Occipital lobe (tissue), 2 donors: ENCODE results near the gene SLC35G3. TPM values are rescaled to one million over a fixed set of nuclear protein-coding genes. Genes with fewer than 3 reads are reported as not detected.
"Not testable (repeated sequence)": the region's sequence is repeated elsewhere in the genome, so short reads cannot be mapped to it uniquely, and the experiment has no call there.

Experiments used
- DNase-seq: peaks from one replicate; lab custom pipeline; 2025; lab: John Stamatoyannopoulos, UW
- total RNA-seq: library from RNA; depleted of rRNA; stranded (reverse); fragments of >200 nt; gene quantifications from one replicate; pipeline ENCODE4 v1.2.3, GENCODE V29; 2014

SLC35G3 gene
- not detected for total RNA-seq

DNA sequence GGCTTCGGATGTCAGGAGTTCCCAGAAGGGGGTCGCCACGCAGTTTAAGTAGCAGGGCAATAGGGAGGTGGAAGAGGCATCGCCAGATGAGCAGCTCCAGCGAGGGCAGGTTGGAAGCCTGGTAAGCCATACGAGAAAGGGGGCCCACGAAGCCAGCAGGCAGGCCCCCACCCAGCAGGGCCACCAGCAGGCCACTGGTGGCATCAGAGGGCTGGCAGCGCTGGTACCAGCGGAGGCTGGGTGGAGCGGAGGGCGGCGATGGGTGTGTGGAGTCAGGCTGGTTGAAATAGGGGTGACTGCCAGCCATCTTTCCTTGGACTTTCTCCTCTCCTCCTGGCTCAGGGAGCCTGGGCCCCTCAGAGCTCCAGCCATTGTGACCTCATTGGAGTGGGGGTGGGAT is at the start of gene SLC35G3:
SLC35G3 (minus strand) TSS at position 393 of the 400 bp plus-strand sequence; CDS start at position 307, 86 bp downstream.
- DNase-seq, result not testable (repeated sequence)

DNA sequence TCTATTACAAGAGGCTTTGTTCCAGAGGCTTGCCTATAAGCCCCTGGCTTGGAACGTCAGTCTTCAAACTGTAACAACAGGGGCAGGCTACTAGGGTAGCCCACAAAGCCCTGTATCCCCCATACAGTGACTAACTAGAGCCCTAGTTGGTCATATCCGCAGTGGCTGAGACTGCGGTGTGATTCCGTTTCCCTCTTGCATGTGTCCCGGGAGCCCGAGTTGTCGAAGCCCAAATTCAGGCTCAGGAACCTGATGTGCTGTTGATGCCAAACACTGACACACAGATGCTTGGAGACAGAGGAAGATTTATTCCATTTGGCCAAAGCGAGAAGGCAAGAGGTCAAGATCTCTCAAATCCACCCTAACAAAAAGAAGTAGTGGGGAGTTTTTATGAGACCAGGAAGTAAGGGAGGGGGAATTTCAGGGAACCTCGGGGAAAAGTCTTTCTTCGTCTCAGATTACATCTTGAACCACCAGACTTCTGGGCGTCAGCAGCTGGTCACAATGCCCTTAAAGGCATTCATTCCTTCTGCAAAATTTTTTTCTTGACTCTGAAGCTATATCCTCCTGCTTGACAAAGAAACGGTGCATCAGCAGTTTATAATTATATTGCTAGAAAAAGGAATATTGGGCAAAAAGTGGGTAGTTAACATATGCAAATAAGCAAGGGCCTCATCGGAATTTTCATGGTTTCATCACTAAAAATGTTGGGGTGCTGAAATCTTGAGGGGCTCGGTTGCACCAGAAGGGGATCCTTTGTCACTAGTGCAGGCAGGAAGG is 49.6 kb upstream of the SLC35G3 start:
- DNase-seq, result no peak

DNA sequence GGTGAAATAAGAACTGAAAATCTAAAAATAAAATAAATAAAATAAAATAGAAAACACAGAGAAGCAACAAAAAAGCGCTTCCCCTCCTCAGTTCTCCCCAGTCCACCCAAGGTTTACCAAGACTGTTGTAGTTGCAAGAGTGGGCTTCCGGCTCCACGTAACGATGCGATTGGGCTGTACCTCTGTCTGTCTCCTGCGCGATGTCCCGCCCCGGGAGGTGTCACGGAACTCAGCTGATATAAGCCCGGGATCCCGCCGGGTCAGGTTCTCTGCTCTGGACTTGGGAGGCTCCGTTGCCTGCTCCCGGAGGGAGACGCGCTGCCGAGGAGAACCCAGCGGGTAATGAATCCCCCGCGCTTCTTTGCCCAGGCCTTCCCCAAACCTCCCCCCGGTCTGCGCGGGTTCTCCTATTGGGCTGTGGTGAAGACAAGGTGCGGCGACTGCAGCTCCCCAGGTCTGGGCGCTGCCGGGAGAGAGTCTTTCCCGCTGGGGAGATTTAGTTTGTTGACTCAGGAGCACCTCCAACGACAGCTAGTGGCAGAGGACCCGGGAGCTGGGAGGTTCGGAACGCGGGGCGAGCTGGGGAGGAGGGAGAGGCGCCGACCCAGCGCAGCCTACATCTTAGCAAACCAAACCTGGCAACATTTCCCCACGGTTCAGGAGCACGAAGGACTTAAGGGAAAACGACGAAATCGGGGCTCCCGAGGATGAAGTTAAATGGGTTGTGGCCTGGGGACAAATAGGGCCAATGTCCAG is 48.8 kb upstream of the SLC35G3 start, which contains the start of gene SLFN5:
SLFN5 (plus strand) TSS at position 268 of the 756 bp plus-strand sequence. CDS start 15,619 bp downstream, outside the sequence.
- DNase-seq, result peak; percentile 81

DNA sequence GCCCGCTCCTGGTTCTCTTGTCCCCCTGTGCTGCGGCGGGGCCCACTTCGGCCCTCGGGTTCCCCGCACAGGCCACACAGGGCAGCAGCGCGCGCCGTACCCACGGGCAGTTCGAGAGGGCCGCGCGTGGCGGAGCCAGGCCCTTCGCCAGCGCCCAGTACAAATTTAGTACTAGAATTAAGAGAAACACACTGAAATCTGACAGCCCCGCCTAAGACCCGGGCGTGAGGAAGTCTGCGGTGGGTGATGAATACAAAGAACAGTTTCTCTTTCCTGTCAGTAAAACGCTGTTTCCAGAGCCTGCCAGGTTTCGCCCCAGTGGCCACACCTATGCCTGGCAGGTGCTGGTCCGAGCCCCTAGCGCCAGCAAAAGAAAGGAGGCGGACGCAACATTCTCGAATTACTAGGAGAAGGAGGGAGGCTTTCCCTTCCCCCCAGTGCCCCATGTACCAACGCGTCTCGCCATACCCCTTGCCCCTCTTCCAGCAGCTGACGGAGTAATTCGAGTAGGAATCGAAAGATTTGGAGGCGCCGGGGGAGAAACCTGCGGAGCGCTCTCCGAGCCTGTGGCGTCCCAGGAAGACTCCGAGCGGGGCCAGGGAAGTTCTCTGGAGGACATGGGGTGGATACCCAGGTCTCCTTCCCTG is 48.1 kb upstream of the SLC35G3 start:
- no peak for DNase-seq

DNA sequence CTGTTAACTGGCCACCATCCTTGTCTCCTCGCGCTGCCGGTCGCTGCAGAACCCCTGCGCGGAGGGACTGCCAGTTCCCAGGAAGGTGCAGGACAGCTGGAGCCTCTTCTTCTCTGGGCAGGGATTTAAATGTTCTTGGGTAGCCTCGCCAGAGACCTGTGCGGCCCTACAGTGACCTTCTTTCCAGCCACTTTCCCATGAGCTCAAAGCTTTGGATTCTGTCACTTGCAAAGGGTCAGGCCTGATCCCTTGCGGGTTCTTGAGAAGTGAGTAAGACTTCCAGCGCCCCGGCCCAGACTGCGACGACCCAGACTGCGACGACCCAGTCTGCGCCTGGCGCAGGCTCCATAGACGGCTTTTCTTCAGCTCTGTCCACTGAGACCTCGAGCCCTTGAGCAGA is 47.3 kb upstream of the SLC35G3 start:
- DNase-seq, result no peak

DNA sequence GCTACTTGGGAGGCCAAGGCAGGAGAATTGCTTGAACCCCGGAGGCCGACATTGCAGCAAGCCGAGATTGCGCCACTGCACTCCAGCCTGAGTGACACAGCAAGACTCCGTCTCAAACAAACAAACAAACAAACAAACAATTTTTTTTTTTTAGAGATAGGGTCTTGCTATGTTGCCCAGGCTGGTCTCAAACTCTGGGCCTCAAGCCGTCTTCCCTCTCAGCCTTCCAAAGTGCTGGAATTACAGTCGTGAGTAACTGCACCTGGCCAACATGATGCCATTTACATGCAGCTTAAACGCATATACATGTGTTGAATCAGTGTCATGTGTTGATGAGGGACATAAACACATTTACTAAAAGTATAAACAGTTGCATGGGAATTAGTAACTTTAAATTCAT is 46.7 kb upstream of the SLC35G3 start:
- DNase-seq, result no peak

DNA sequence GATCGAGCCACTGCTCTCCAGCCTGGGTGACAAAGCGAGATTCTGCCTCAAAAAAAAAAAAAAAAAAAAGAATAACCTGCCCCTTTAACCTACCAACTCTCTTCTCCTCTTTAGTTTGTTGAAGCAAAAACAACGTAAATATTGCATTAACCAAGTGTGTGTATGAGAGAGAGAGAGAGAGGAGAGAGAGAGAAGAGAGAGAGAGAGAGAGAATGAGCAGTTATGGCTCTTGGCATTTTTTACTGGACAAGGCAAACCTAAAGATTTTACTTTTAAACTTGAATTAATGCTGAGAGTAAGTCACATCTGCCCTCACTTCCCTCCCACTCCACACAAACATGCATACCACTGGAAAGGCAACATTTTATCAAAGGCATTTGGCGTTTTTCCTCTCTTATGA is 45.6 kb upstream of the SLC35G3 start:
- DNase-seq, result no peak

DNA sequence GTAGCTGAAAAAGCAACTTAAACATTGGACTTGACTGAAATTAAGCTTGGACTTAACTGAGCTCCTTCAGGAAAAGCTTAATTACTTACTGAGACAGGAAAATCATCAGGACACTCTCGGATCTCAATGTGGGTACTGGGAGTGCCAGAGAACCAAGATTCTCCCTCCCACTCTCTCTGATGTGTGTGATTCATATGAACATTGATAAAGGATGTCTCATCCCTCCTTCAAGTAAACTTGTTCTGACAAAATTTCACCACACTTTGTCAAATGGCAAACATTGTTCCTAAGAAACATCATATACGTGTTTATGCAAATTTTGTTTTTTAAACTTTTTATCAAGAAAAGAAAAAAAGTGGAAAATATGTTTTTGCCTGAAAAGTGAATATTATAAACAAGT is 44.6 kb upstream of the SLC35G3 start:
- DNase-seq, result no peak

DNA sequence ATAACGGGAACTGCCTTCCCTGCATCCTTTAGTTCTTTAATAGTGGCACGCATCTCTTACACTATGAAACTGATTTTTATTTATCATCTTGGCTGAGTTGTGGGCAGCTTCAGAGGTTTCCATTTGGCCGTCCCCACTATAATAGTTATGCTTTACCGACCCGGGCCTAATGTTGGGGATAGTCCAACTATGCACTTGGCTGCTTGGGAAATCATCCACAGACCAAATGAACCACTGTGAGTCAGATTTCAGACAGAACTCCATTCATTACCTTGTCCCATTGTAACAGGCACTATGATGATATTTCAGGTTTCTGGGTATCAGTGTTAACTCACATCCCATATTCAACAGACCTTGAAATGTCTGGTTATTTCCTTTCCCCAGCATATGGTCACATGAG is 42.6 kb upstream of the SLC35G3 start:
- no peak for DNase-seq

DNA sequence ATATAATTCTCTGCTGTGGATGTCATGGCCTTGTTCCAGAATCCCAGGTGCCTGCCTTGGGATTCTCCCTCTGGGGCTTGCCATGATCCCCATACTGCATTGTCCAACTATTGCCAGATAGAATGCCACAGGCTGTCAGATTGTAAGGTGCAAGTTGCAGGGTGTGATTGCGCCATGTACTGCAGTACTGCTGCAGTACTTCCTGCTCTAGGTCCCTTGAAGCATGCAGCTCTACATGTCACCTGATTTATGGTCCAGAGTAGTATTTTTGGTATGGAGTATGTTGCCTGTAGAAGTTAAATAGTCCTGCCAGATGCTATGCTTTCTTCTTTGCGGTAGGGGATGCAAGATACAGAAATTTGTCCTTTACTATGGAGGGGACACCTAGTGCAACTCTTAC is 41.7 kb upstream of the SLC35G3 start:
- DNase-seq, result no peak

DNA sequence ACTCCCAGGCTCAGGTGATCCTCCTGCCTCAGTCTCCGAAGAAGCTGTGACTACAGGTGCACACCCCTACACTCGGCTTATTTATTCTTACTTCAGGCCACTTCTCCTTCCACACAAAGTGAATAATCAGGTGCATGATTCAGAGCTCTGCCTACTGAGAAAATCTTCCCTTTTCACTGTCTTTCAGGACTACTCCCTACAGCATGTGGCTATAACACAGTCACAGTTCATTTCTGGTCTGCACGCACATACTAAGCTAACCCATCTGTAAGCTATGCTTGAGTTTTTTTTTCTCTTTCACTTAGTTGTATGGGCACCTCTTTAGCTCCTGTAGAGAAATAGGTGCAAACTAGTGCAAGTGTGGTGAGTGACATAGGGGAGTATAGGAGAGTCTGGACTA is 41.1 kb upstream of the SLC35G3 start:
- DNase-seq, result no peak

DNA sequence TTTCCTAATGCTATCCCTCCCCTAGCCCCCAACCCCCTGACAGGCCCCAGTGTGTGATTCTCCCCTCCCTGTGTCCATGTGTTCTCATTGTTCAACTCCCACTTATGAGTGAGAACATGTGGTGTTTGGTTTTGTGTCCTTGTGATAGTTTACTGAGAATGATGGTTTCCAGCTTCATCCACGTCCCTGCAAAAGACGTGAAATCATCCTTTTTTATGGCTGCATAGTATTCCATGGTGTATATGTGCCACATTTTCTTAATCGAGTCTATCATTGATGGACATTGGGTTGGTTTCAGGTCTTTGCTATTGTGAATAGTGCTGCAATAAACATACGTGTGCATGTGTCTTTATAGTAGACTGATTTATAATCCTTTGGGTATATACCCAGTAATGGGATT is 40.1 kb upstream of the SLC35G3 start:
- DNase-seq, result not testable (repeated sequence)

DNA sequence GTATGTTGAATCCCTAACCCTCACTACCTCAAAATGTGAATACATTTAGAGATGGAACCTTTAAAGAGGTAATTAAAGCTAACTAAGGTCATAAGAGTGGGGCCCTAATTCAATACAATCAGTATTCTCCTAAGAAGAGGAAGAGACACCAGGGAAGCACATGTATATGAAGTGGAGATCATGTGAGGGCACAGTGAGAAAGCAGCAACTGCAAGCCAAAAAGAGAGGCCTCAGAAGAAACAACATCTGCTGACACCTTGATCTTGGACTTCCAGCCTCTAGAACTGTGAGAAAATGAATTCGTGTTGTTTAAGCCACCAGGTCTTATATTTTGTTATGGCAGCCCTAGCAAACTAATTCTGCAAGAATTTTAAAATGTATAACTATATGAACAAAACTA is 35.4 kb upstream of the SLC35G3 start:
- no peak for DNase-seq

DNA sequence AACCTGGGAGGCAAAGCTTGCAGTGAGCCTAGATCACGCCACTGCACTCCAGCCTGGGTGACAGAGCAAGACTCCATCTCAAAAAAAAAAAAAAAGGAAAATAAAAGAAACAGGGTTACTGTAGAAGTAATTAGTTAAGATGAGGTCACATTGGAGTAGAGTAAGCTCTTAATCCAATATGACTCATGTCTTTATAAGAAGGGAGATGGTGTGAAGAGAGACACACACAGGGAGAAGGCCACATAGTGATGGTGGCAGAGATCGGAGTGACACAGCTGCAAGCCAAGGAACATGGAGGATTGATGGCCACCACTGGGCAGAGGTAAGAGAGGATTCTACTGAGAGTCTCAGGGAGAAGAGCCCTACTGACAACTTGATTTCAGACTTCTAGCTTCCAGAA is 33.4 kb upstream of the SLC35G3 start:
- DNase-seq, result no peak

DNA sequence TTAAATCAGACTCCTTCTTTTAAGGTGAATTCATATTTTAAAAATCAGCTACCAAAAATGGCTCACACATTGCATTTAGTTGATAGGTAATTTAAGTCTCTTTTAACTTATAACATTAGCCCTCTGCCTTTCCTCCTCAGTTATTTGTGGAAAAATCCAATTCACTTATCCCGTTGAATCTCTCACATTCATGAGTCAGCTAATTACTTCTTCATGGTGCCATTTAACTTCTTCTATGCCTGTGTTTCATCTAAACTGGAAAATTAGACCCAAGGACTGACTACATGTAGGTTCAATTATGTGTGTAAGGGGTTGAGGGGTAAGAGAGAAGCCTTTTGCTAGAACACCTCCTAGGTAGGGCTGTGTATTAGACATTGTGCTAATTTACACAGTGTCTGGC is 30.2 kb upstream of the SLC35G3 start:
- no peak for DNase-seq

DNA sequence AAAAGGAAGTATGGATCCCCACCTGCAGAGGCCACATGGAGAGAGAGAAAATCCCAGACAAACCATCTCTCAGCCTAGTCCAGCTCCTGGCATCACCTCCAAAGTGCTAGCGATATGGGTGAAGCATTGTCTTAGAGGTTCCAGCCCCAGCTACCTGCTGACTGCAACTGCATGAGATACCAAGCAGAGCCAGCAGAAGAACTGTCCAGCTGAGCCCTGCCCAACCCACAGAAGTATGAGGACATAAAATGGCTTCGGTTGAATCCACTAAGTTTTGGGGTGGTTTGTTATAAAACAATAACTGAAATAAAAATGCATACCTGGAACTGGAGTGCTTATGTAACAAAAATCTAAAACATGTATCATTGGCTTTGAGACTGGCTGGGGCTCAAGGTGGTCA is 28.3 kb upstream of the SLC35G3 start:
- DNase-seq, result no peak

DNA sequence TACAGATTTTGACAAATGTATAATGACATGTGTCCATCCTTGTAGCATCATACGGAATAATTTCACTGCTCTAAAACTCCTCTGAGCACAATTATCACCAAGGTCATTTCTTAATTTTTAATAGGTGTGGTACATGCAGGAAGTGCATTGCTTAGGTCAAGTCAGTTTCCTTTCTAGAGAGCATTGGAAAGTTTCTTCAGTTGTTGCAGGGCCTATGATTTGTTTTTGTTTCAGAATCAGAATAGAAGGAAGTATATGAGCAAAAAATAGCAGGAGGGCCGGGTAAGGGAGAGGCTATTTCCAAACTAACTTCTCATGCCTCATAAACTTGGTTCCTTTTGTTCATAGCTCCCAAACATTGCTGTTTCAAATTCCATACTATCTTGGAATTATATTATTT is 24.7 kb upstream of the SLC35G3 start:
- no peak for DNase-seq

DNA sequence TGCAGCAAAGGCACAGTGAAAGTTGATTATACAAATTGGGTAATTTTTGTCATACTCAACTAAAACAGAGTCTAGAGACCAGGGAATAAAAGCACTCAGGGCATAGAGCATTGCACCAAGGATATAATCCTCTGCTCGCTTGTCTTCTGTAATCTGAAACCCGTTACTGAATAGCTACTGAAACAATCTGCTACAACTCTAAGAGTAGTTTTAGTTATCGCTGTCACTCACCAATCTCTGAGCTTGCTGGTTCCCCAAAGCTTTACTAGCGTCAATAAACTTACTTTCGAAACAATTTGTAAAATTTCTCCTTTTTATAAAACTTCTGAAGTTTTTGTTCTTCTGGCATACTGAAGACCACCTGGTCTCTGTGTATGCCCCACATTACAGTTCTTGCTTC is 22.9 kb upstream of the SLC35G3 start:
- no peak for DNase-seq

DNA sequence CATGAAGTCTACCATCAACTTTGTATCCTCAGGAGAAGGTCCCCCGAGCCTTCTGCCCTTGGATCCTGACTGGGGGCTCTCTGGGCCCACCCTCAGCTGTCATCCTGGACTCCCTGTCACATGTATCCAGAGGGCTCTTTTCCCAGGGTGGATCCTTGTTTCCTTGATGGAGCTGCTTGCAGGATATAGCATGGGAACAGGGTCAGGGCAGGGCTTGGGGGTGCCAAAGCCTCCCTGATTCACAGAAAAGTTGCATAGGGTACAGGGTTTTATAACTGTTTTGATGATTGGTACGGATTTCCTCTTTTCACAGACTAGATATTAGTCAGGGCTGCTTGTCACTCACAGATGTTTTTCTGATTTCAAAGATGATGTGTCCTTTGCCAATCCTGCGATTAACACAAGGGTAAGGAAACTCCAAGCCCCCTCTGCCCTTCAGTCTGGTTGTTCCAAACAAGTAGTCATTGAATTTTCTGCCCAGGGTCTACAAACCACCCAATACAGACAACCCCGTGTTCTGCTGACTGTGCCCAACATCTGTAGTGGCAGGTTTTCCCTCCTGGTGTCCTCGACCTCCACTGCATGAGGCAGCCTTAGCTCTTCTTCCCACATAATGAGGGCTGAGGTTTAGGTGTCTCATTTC is 20.6 kb upstream of the SLC35G3 start:
- DNase-seq, result no peak

DNA sequence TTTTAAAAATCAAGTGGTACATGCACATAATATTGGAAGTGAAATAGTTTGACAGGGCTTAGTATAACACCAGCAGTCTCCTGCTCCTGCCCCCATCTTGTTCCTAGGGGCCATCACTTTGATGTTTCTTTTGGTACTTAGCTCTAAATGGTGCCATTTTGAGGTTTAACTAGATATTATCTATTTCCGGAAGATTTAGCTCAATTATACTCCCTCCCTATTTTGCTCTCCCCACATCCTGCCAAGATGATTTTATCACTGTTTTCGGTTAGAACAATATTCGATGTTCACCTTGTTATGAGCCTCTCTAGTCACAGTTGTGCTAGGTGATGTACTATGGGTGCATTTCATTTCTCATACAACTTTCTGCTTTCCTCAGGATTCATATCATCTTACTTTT is 20.0 kb upstream of the SLC35G3 start:
- no peak for DNase-seq

DNA sequence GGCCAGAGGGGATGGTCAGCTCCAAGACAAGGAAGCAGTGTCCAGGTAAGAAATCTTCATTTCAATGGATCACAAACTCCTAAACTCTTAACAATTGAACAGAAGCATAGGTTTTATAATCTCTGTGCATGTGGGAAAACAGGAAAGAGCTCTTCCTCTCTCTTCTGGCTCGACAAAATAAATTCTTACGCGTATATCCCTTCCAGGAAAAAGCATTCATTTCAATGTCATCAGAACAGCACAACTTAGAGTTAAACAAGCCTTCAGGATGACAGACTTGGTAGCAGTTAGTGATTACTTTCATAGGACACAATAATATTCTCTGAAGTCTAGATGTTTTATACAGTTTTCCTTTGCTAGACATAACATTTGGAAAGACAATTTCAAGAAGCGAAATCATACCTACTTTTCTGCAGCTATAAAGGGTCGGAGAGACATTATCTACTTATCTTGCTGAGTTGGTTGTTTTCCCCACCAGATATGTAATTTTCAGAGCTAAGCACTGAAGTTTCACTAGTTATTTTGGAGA is 19.3 kb upstream of the SLC35G3 start:
- DNase-seq, result no peak

DNA sequence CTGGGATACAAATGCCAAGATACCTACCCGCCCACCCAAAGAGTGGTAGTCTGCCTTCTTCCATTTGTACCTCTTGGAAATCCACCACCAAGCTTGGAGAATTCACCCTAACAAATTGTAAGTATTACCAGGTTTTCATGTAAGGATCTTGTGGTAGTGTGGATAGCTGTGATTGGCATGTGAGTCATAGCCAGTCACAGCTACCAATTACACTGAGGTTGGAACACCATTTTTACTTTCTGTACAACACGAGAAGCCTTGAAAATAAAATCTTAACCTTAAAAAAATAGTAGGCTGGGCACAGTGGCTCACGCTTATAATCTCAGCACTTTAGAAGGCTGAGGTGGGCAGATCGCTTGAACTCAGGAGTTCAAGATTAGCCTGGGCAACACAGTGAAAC is 18.5 kb upstream of the SLC35G3 start:
- no peak for DNase-seq
